Stomach smooth muscle (tissue), 2 donors: ENCODE results near the gene TEAD1.

Experiments
- H3K27ac ChIP-seq: one replicate; pipeline ENCODE4 v1.7.0; 2013; ENCODE audit warnings: mild to moderate bottlenecking, low read length, inconsistent platforms
- H3K27me3 ChIP-seq, 2 donors: one replicate each; pipeline ENCODE4 v1.7.0; 2013; ENCODE audit warnings: low read length in 2 of 2; ENCODE audit not compliant: insufficient read depth in 2 of 2, control insufficient read depth in 1 of 2
- H3K36me3 ChIP-seq, 2 donors: one replicate each; pipeline ENCODE4 v1.7.0; 2013; ENCODE audit warnings: low read length in 2 of 2; ENCODE audit not compliant: control insufficient read depth in 2 of 2, insufficient read depth in 2 of 2
- H3K4me1 ChIP-seq: one replicate; pipeline ENCODE4 v1.7.0; 2013; ENCODE audit warnings: low read length; ENCODE audit not compliant: control insufficient read depth, insufficient read depth
- H3K4me3 ChIP-seq, 2 donors: one replicate each; pipeline ENCODE4 v1.7.0; 2013; ENCODE audit warnings: low read length in 2 of 2
- H3K9ac ChIP-seq, 2 donors: one replicate each; pipeline ENCODE4 v1.7.0; 2013; ENCODE audit warnings: low read length in 2 of 2, mild to moderate bottlenecking in 1 of 2
- H3K9me3 ChIP-seq, 2 donors: one replicate each; pipeline ENCODE4 v1.7.0; 2013; ENCODE audit warnings: low read length in 2 of 2; ENCODE audit not compliant: control insufficient read depth in 2 of 2
- donor health status: healthy.
- donor health status: Pancreatic carcinoma.

The TEAD1 gene

GRCh38 chr11:12981676-12982522, 307.7 kb downstream of the TEAD1 start:
- H3K36me3 ChIP-seq = no peaks in the 10 kb centered on the region

GRCh38 chr11:12983336-12983735, 309.1 kb downstream of the TEAD1 start:
- Histone ChIP-seq H3K36me3 (no peaks in the 10 kb centered on the region), H3K27ac (no peak overlapping the region), H3K27me3 (peaks cover 3 to 5% of the 10 kb centered on the region in 2 donors), H3K4me1 (no peaks in the 10 kb centered on the region), H3K9ac (no peak overlapping the region), H3K9me3 (no peaks in the 10 kb centered on the region), H3K4me3 (no peak overlapping the region)

More at GRCh38 chr11:12981676-12982522, 307.7 kb downstream of the TEAD1 start:
- no peak overlapping the region for H3K4me3 ChIP-seq
- H3K4me1 ChIP-seq = no peaks in the 10 kb centered on the region
- H3K9ac ChIP-seq = no peak overlapping the region
- no peaks in the 10 kb centered on the region for H3K9me3 ChIP-seq
- H3K27ac ChIP-seq = no peak overlapping the region
- H3K27me3 ChIP-seq = peaks cover 3 to 5% of the 10 kb centered on the region in 2 donors

GRCh38 chr11:12986194-12986898, 312.1 kb downstream of the TEAD1 start:
- Histone ChIP-seq H3K27me3 (peaks cover 3 to 5% of the 10 kb centered on the region in 2 donors), H3K9me3 (no peaks in the 10 kb centered on the region), H3K9ac (no peak overlapping the region), H3K36me3 (no peaks in the 10 kb centered on the region), H3K27ac (no peak overlapping the region), H3K4me3 (no peak overlapping the region), H3K4me1 (no peaks in the 10 kb centered on the region)

- H3K36me3 ChIP-seq = no peaks in the 10 kb centered on the region
- H3K27me3 ChIP-seq = no peaks in the 10 kb centered on the region
- no peaks in the 10 kb centered on the region for H3K4me1 ChIP-seq
- H3K4me3 ChIP-seq = no peak overlapping the region
- H3K27ac ChIP-seq = no peak overlapping the region
- H3K9me3 ChIP-seq = no peaks in the 10 kb centered on the region
- H3K9ac ChIP-seq = no peak overlapping the region
Observed at GRCh38 chr11:12989428-12990161, 315.4 kb downstream of the TEAD1 start.

DNA sequence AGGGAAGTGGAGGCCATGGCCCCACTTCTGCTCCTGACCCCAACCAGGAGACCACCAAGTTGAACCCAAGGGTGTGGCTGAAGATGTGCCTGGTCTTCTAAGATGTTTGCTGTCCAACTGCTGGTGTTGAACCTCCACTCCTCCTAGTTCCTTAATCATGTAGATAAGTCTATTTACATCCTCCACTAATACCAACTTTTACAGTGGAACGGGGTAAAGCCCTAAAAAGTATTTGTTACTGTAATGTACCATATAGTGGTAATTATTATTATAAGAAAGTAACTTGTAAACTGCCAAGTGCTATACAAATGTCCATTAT, 315.9 kb downstream of the TEAD1 start:
- H3K9me3 ChIP-seq = no peaks in the 10 kb centered on the region
- H3K9ac ChIP-seq = no peak overlapping the region
- no peak overlapping the region for H3K4me3 ChIP-seq
- H3K27me3 ChIP-seq = no peaks in the 10 kb centered on the region
- H3K4me1 ChIP-seq = no peaks in the 10 kb centered on the region
- H3K36me3 ChIP-seq = no peaks in the 10 kb centered on the region
- H3K27ac ChIP-seq = no peak overlapping the region

DNA sequence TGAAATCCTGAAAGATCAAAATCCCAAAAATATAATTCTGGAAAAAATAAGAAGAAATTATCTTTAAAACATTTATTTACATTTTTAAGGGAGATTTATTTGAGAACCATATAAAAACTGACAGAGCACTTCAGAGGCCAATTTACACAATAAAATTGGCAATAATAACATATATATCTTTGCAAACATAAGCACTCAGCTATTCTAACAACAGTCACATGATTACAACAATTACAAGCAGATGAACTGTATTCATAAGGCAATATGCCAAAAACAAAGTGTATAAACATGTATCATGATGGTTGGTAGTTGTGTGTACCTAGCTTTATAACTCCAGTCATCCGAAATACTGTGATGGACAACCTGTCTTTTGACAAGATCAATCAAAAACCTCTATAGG, 317.2 kb downstream of the TEAD1 start:
- Histone ChIP-seq H3K4me3 (no peak overlapping the region), H3K27ac (no peak overlapping the region), H3K27me3 (no peaks in the 10 kb centered on the region), H3K4me1 (no peaks in the 10 kb centered on the region), H3K36me3 (no peaks in the 10 kb centered on the region), H3K9me3 (no peaks in the 10 kb centered on the region), H3K9ac (no peak overlapping the region)

- Histone ChIP-seq H3K9me3 (no peaks in the 10 kb centered on the region), H3K27ac (no peak overlapping the region), H3K4me1 (no peaks in the 10 kb centered on the region), H3K4me3 (no peak overlapping the region), H3K36me3 (no peaks in the 10 kb centered on the region), H3K9ac (no peak overlapping the region), H3K27me3 (no peaks in the 10 kb centered on the region)
Observed at GRCh38 chr11:12993626-12994025, 319.4 kb downstream of the TEAD1 start.
